Uterus (tissue), 4 donors: ENCODE results near the gene RALB. TPM values are rescaled to one million over a fixed set of nuclear protein-coding genes. Genes with fewer than 3 reads are reported as not detected.

Source experiments
- DNase-seq, 2 donors: peaks; one replicate each; pipeline ENCODE4 v3.0.0-alpha.2; 2019 to 2020
- H3K27ac ChIP-seq, 2 donors: fragments of 200-600 bp; sonication (generic); 1 replicate in 1 of 2; 2 replicates in 1 of 2; pipeline ENCODE4 v1.5.1; 2016 to 2018
- H3K27me3 ChIP-seq, 2 donors: fragments of 200-600 bp; sonication (generic); one replicate each; pipeline ENCODE4 v1.5.1; 2018 to 2019; ENCODE audit warnings: control low read depth in 1 of 2
- H3K36me3 ChIP-seq, 2 donors: fragments of 200-600 bp; sonication (generic); one replicate each; pipeline ENCODE4 v1.5.1; 2019; ENCODE audit warnings: control low read depth in 1 of 2
- H3K4me1 ChIP-seq, 2 donors: fragments of 200-600 bp; sonication (generic); one replicate each; pipeline ENCODE4 v1.5.1; 2018 to 2019; ENCODE audit warnings: control low read depth in 1 of 2
- H3K4me3 ChIP-seq, 2 donors: fragments of 200-600 bp; sonication (generic); 1 replicate in 1 of 2; 2 replicates in 1 of 2; pipeline ENCODE4 v1.5.1; 2018 to 2019; ENCODE audit warnings: mild to moderate bottlenecking in 1 of 2
- H3K9me3 ChIP-seq, 2 donors: fragments of 200-600 bp; sonication (generic); one replicate each; pipeline ENCODE4 v1.5.1; 2019; ENCODE audit warnings: control low read depth in 1 of 2
- CTCF ChIP-seq, 4 experiments: fragments of 200-600 bp in 2 of 4; fragments of 450-650 bp in 2 of 4; sonication (generic) in 2 of 4; IDR thresholded peaks; one replicate each; pipeline ENCODE4 v1.5.1; 2016 to 2019; ENCODE audit warnings: antibody characterized with exemption in 4 of 4, mild to moderate bottlenecking in 2 of 4, moderate library complexity in 1 of 4
- POLR2A ChIP-seq, 2 donors: fragments of 450-650 bp; IDR thresholded peaks; one replicate each; pipeline ENCODE4 v1.6.1; 2016; ENCODE audit warnings: antibody characterized with exemption in 2 of 2, mild to moderate bottlenecking in 1 of 2, moderate library complexity in 1 of 2
- intact Hi-C: fragments of 100-400 bp; cut with DNase I; formaldehyde crosslinking; loops from one replicate; pipeline ENCODE4 v1.15.1; 2023; ENCODE audit warnings: low total_unique reads
- total RNA-seq, 4 donors: library from RNA; depleted of rRNA in 3 of 4; stranded (reverse); fragments of >200 nt in 3 of 4; gene quantifications; one replicate each; pipeline versions ENCODE4 v1.1.0 to v1.2.4, GENCODE V29; 2014 to 2023
- donor health status: DM: yes; HTN: yes; CAD: no.

RALB gene
- total RNA-seq, 4 donors from 2014 or later: 54.1 to 96.7 (median 78.2) TPM

- Histone ChIP-seq H3K27me3 (no peaks in the 10 kb centered on the region), H3K9me3 (no peaks in the 10 kb centered on the region), H3K27ac (no peak overlapping the region), H3K4me3 (no peak overlapping the region), H3K4me1 (no peaks in the 10 kb centered on the region), H3K36me3 (no peaks in the 10 kb centered on the region)
- TF ChIP-seq POLR2A (IDR thresholded peaks at IDR 0.05) (no peak), CTCF (IDR thresholded peaks at IDR 0.05) (no peak)
- intact Hi-C loops: no loop called here
- DNase-seq: no peak
Measured at GRCh38 chr2:120291401-120292311, 39.0 kb downstream of the RALB start.

- H3K4me3 ChIP-seq: no peak overlapping the region
- no peaks in the 10 kb centered on the region for H3K36me3 ChIP-seq
- intact Hi-C loops: no loop called here
- DNase-seq: no peak
- TF ChIP-seq POLR2A (IDR thresholded peaks at IDR 0.05) (no peak), CTCF (IDR thresholded peaks at IDR 0.05) (no peak)
- H3K27me3 ChIP-seq: no peaks in the 10 kb centered on the region
- no peaks in the 10 kb centered on the region for H3K9me3 ChIP-seq
- H3K4me1 ChIP-seq: no peaks in the 10 kb centered on the region
- H3K27ac ChIP-seq: no peak overlapping the region
Measured at GRCh38 chr2:120293096-120294007, 40.7 kb downstream of the RALB start.

- Histone ChIP-seq H3K36me3 (no peaks in the 10 kb centered on the region), H3K4me1 (no peaks in the 10 kb centered on the region), H3K4me3 (no peak overlapping the region), H3K27ac (no peak overlapping the region), H3K27me3 (no peaks in the 10 kb centered on the region), H3K9me3 (no peaks in the 10 kb centered on the region)
- DNase-seq: no peak
- TF ChIP-seq POLR2A (IDR thresholded peaks at IDR 0.05): no peak
- TF ChIP-seq CTCF (IDR thresholded peaks at IDR 0.05): no peak
- intact Hi-C loops: no loop called here
Measured at GRCh38 chr2:120294008-120294340, 41.3 kb downstream of the RALB start.

- TF ChIP-seq POLR2A (IDR thresholded peaks at IDR 0.05) (no peak), CTCF (IDR thresholded peaks at IDR 0.05) (no peak)
- Histone ChIP-seq H3K36me3 (no peaks in the 10 kb centered on the region), H3K4me3 (no peak overlapping the region), H3K9me3 (no peaks in the 10 kb centered on the region), H3K27ac (no peak overlapping the region), H3K4me1 (no peaks in the 10 kb centered on the region), H3K27me3 (no peaks in the 10 kb centered on the region)
- no peak for DNase-seq
- intact Hi-C loops: no loop called here
Measured at GRCh38 chr2:120298173-120298835, 45.7 kb downstream of the RALB start.
